GM19395 (cell line): Measurements from ENCODE around the gene CEACAM6.
"Not testable (repeated sequence)": the region's sequence is repeated elsewhere in the genome, so short reads cannot be mapped to it uniquely, and the experiment has no call there.

Experiments
- ATAC-seq: cut with Tn5 transposase; IDR thresholded peaks from one replicate; pipeline ENCODE4 v1.9.1; 2021; ENCODE audit warnings: mild to moderate bottlenecking, moderate library complexity; ENCODE audit not compliant: unreplicated experiment

Gene CEACAM6

GRCh38 chr19:41755328-41755913, at the start of gene CEACAM6:
Gene CEACAM6 (plus strand): TSS chr19:41755530. CDS start chr19:41755639, 109 bp downstream.
- ATAC-seq, result no peak

- no peak for ATAC-seq
These were observed 48.4 kb upstream of the CEACAM6 start for GRCh38 chr19:41706741-41707501.

- ATAC-seq, result no peak
These were observed 47.9 kb upstream of the CEACAM6 start for GRCh38 chr19:41707502-41707812.

- no peak for ATAC-seq
These were observed 47.4 kb upstream of the CEACAM6 start for GRCh38 chr19:41707871-41708371.

- ATAC-seq, result no peak
These were observed 46.8 kb upstream of the CEACAM6 start, which contains the start of gene CEACAM5 for GRCh38 chr19:41708481-41708880. Gene CEACAM5 (plus strand): TSS chr19:41708626. CDS start chr19:41708732, 106 bp downstream.

- not testable (repeated sequence) for ATAC-seq
These were observed 45.8 kb upstream of the CEACAM6 start for GRCh38 chr19:41709516-41709915.

GRCh38 chr19:41709951-41710645, 45.2 kb upstream of the CEACAM6 start:
- no peak for ATAC-seq

GRCh38 chr19:41711376-41712261, 43.7 kb upstream of the CEACAM6 start:
- ATAC-seq, result no peak

- no peak for ATAC-seq
These were observed 40.7 kb upstream of the CEACAM6 start for GRCh38 chr19:41714598-41714997.

- no peak for ATAC-seq
These were observed 36.6 kb upstream of the CEACAM6 start for GRCh38 chr19:41718761-41719160.

- ATAC-seq, result no peak
These were observed 35.2 kb upstream of the CEACAM6 start for GRCh38 chr19:41720103-41720502.

- no peak for ATAC-seq
These were observed 28.8 kb upstream of the CEACAM6 start for GRCh38 chr19:41726493-41726892.

GRCh38 chr19:41734156-41734555, 21.2 kb upstream of the CEACAM6 start:
- ATAC-seq, result no peak

- no peak for ATAC-seq
These were observed 20.7 kb upstream of the CEACAM6 start for GRCh38 chr19:41734585-41734984.

- ATAC-seq, result no peak
These were observed 20.2 kb upstream of the CEACAM6 start for GRCh38 chr19:41735071-41735600.

- ATAC-seq, result no peak
These were observed 16.0 kb upstream of the CEACAM6 start for GRCh38 chr19:41739361-41739760.

- ATAC-seq, result no peak
These were observed 14.7 kb upstream of the CEACAM6 start for GRCh38 chr19:41740415-41741243.

GRCh38 chr19:41741244-41741554, 14.1 kb upstream of the CEACAM6 start:
- no peak for ATAC-seq

- ATAC-seq, result no peak
These were observed 10.5 kb upstream of the CEACAM6 start for GRCh38 chr19:41744850-41745249.

GRCh38 chr19:41745756-41746155, 9.6 kb upstream of the CEACAM6 start:
- ATAC-seq, result no peak
